Breast epithelium (tissue), 4 donors: ENCODE results near the gene PRKD1. TPM values are rescaled to one million over a fixed set of nuclear protein-coding genes. Genes with fewer than 3 reads are reported as not detected.

Source experiments
- DNase-seq, 2 donors: peaks; one replicate each; pipeline ENCODE4 v3.0.0-alpha.2; 2019; ENCODE audit warnings: low spot score in 2 of 2
- H3K27ac ChIP-seq, 2 donors: fragments of 200-600 bp; sonication (generic) in 1 of 2; one replicate each; pipeline ENCODE4 v1.5.1; 2016 to 2019; ENCODE audit warnings: mild to moderate bottlenecking in 1 of 2
- H3K27me3 ChIP-seq, 2 donors: fragments of 200-600 bp; sonication (generic) in 1 of 2; one replicate each; pipeline versions ENCODE4 v1.5.1 to v1.6.0; 2017 to 2019; ENCODE audit warnings: control low read depth in 1 of 2, mild to moderate bottlenecking in 1 of 2
- H3K36me3 ChIP-seq: fragments of 200-600 bp; one replicate; pipeline ENCODE4 v1.5.1; 2019
- H3K4me1 ChIP-seq, 2 donors: fragments of 200-600 bp; sonication (generic); one replicate each; pipeline ENCODE4 v1.5.1; 2016 to 2019; ENCODE audit warnings: control low read depth in 1 of 2
- H3K4me3 ChIP-seq, 3 donors: fragments of 200-600 bp; sonication (generic); 1 replicate in 2 of 3; 2 replicates in 1 of 3; pipeline ENCODE4 v1.5.1; 2016 to 2019; ENCODE audit warnings: mild to moderate bottlenecking in 3 of 3, moderate library complexity in 2 of 3
- H3K9me3 ChIP-seq, 2 donors: fragments of 200-600 bp; sonication (generic) in 1 of 2; one replicate each; pipeline ENCODE4 v1.5.1; 2016 to 2019; ENCODE audit warnings: control low read depth in 1 of 2
- CTCF ChIP-seq, 3 donors: fragments of 450-650 bp; IDR thresholded peaks; one replicate each; pipeline ENCODE4 v1.5.1; 2016 to 2017; ENCODE audit warnings: antibody characterized with exemption in 3 of 3, mild to moderate bottlenecking in 3 of 3, moderate library complexity in 3 of 3
- POLR2A ChIP-seq: fragments of 450-650 bp; IDR thresholded peaks from one replicate; pipeline ENCODE4 v1.6.1; 2016; ENCODE audit warnings: antibody characterized with exemption, mild to moderate bottlenecking, moderate library complexity
- POLR2AphosphoS5 ChIP-seq, 3 donors: sonication (generic); formaldehyde crosslinking; IDR thresholded peaks; one replicate each; pipeline ENCODE4 v1.6.1; 2017; ENCODE audit warnings: antibody characterized with exemption in 3 of 3
- intact Hi-C: fragments of 100-400 bp; cut with DNase I; formaldehyde crosslinking; loops from one replicate; pipeline ENCODE4 v1.15.1; 2023; ENCODE audit warnings: low total_unique reads
- total RNA-seq, 3 donors: library from RNA; depleted of rRNA; stranded (reverse); fragments of >200 nt; gene quantifications; one replicate each; pipeline ENCODE4 v1.1.0, GENCODE V29; 2016

PRKD1 gene
- total RNA-seq, 3 donors from 2014 or later = 14.1 to 26.1 (median 22.7) TPM

- H3K4me3 ChIP-seq = no peak overlapping the region
- TF ChIP-seq POLR2A (no peak), CTCF (IDR thresholded peaks at IDR 0.05) (no peak), POLR2AphosphoS5 (IDR thresholded peaks at IDR 0.05) (no peak)
- DNase-seq = no peak
- H3K36me3 ChIP-seq = no peaks in the 10 kb centered on the region
- no peak overlapping the region for H3K27ac ChIP-seq
- H3K9me3 ChIP-seq = peaks cover 0 to 5% of the 10 kb centered on the region in 2 donors
- H3K4me1 ChIP-seq = no peaks in the 10 kb centered on the region
- intact Hi-C loops = no loop called here
- H3K27me3 ChIP-seq = no peaks in the 10 kb centered on the region
These were observed 22.1 kb downstream of the PRKD1 start for GRCh38 chr14:29905543-29905942.

DNA sequence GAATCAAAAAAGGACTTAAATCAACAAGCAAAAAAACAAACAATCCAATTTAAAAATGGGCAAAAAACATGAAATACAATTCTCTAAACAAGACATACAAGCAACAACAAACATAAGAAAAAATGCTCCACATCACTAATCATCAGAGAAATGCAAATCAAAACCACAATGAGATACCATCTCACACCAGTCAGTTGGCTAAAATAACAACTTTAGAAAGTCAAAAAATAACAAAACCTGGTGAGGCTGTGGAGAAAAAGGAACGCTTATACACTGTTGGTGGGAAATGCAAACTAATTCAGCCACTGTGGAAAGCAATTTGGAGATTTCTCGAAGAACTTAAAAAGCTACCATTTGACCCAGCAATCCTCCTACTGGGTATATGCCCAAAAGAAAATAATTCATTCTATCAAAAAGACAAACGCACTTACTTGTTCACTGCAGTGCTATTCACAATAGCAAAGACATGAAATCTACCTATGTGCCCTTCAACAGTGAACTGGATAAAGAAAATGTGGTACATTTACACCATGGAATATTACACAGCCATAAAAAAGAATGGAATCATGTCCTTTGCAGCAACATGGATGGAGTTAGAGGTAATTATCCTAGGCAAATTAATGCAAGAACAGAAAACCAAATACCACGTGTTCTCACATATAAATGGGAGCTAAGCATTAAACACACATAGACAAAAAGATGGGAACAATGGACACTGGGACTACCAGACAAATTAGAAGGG lies 26.9 kb downstream of the PRKD1 start:
- no peaks in the 10 kb centered on the region for H3K27me3 ChIP-seq
- no peak for DNase-seq
- intact Hi-C loops = no loop called here
- H3K9me3 ChIP-seq = peaks cover 0 to 5% of the 10 kb centered on the region in 2 donors
- H3K4me3 ChIP-seq = no peak overlapping the region
- H3K4me1 ChIP-seq = no peaks in the 10 kb centered on the region
- H3K27ac ChIP-seq = no peak overlapping the region
- H3K36me3 ChIP-seq = no peaks in the 10 kb centered on the region
- TF ChIP-seq CTCF (IDR thresholded peaks at IDR 0.05) = no peak
- no peak for TF ChIP-seq POLR2AphosphoS5 (IDR thresholded peaks at IDR 0.05)
- TF ChIP-seq POLR2A = no peak

DNA sequence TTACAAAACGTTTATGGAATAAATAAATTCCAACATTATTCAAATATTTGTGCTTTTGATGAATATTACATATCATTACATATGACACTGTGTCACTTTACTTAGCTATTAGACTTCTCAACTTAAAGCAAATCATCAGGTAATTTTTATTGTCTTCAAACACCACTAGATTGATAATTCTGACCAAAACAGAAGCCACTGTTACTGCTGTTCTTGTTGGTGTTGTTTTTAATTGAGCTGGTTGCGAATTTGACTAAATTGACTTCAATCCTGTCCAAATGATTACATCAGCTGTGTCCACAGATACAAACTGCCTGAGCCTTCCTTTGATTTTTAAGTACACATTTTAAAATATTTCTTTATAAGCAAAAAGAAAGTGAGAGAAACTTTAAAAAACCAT lies 29.2 kb downstream of the PRKD1 start:
- no peak for DNase-seq
- Histone ChIP-seq H3K9me3 (peaks cover 0 to 5% of the 10 kb centered on the region in 2 donors), H3K27me3 (no peaks in the 10 kb centered on the region), H3K36me3 (no peaks in the 10 kb centered on the region), H3K4me1 (no peaks in the 10 kb centered on the region), H3K27ac (no peak overlapping the region), H3K4me3 (no peak overlapping the region)
- TF ChIP-seq POLR2AphosphoS5 (IDR thresholded peaks at IDR 0.05) (no peak), CTCF (IDR thresholded peaks at IDR 0.05) (no peak), POLR2A (no peak)
- intact Hi-C loops = no loop called here

- DNase-seq = no peak
- Histone ChIP-seq H3K9me3 (peaks cover 0 to 5% of the 10 kb centered on the region in 2 donors), H3K4me3 (no peak overlapping the region), H3K4me1 (no peaks in the 10 kb centered on the region), H3K36me3 (no peaks in the 10 kb centered on the region), H3K27ac (no peak overlapping the region), H3K27me3 (no peaks in the 10 kb centered on the region)
- TF ChIP-seq POLR2AphosphoS5 (IDR thresholded peaks at IDR 0.05) (no peak), CTCF (IDR thresholded peaks at IDR 0.05) (no peak), POLR2A (no peak)
- intact Hi-C loops = no loop called here
These were observed 30.5 kb downstream of the PRKD1 start for GRCh38 chr14:29897181-29897580.

DNA sequence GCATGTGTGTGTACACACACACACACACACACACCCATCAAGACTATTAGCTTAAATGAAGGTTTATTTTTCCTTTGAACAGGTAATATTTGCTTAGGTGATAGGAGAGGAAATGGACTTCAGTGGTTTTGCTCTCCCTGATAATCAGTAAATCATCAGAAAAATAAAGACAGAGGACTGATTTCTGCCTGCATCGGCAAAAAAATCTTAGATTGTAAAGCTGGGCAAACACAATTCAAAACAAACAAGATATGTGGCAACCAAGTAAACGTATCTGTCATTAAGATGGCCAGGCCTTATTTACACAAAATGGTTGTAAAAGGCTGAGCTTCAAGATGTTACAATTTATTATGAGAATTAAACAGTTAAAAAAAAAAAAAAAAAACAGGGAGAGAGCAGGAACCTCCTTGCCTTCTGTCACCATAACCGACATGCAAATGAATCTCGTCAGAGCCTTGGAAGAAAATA lies 31.3 kb downstream of the PRKD1 start:
- Histone ChIP-seq H3K4me3 (no peak overlapping the region), H3K4me1 (no peaks in the 10 kb centered on the region), H3K27ac (no peak overlapping the region), H3K36me3 (no peaks in the 10 kb centered on the region), H3K9me3 (peaks cover 0 to 5% of the 10 kb centered on the region in 2 donors), H3K27me3 (no peaks in the 10 kb centered on the region)
- DNase-seq = no peak
- intact Hi-C loops = no loop called here
- no peak for TF ChIP-seq POLR2A
- TF ChIP-seq CTCF (IDR thresholded peaks at IDR 0.05) = no peak
- no peak for TF ChIP-seq POLR2AphosphoS5 (IDR thresholded peaks at IDR 0.05)
